ENCODE measurements around the gene ACVR1. TPM values are rescaled to one million over a fixed set of nuclear protein-coding genes. Genes with fewer than 3 reads are reported as not detected.

Gene ACVR1
- total and polyA plus RNA-seq, 2 of the 13 experiments (the other 11 are each of a cell fraction or from before 2014, with no cell fraction given): 2.3 to 5.4 TPM

- TF ChIP-seq ZBTB40 (IDR thresholded peaks at IDR 0.05) (no peak), ZBTB40 (CRISPR knock-in tag; IDR thresholded peaks at IDR 0.05) (no peak), DMAP1 (CRISPR knock-in tag; IDR thresholded peaks at IDR 0.05) (no peak), PAWR (CRISPR knock-in tag; IDR thresholded peaks at IDR 0.05; ENCODE audit: borderline replicate concordance) (no peak)
Observed at GRCh38 chr2:157922815-157923214, 46.7 kb upstream of the ACVR1 start (continued).

- ATAC-seq: no peak
- Histone ChIP-seq H3K27ac (ENCODE audit: extremely low read length, insufficient read depth, low read length) (no peak overlapping the region), H4K20me1 (ENCODE audit: insufficient read depth, low read length) (no peaks in the 10 kb centered on the region), H3K27me3 (ENCODE audit: control insufficient read depth in 1 of 2, insufficient read depth in 2 of 2, low read length in 2 of 2) (peaks cover 0 to 20% of the 10 kb centered on the region in 2 experiments; a peak in 2 of 5 replicates), H3K4me1 (ENCODE audit: insufficient read depth, low read length) (no peaks in the 10 kb centered on the region), H3K9me3 (ENCODE audit: low read length) (no peaks in the 10 kb centered on the region), H3K4me3 (replicated peaks in 1 of 3; ENCODE audit: insufficient read depth in 1 of 3, low read depth in 2 of 3, low read length in 3 of 3) (no peak overlapping the region), H3K36me3 (replicated peaks in 1 of 2; ENCODE audit: control insufficient read depth in 1 of 2, insufficient read depth in 2 of 2, low read length in 2 of 2) (no peaks in the 10 kb centered on the region), H3K9ac (ENCODE audit: insufficient read depth, low read depth, low read length) (no peak overlapping the region), H2AFZ (ENCODE audit: low read length) (no peak overlapping the region), H3K79me2 (ENCODE audit: insufficient read depth, low read length) (no peaks in the 10 kb centered on the region), H3K4me2 (ENCODE audit: low read depth, low read length) (no peak overlapping the region)
- no TSS peak for BruUV-seq (replicated peaks)
- in situ Hi-C loops (cut with HindIII; ENCODE audit: extremely low pct_ligation_motif_present, low pct_unique_long_range_greater_than_20kb) (no loop called here), intact Hi-C loops (cut with micrococcal nuclease; ENCODE audit: unreplicated experiment) (no loop called here)
- no peak for DNase-seq (ENCODE audit: low spot score)
- 18% methylated on average over 5 of the region's 5 CpGs for WGBS (ENCODE audit: low lambda C conversion rate)
- CTCF ChIA-PET (ENCODE audit: low intra/inter-chr PET ratio, low total read pairs): no interaction called here
- no peak for FAIRE-seq
- TF ChIP-seq PATZ1 (CRISPR knock-in tag; IDR thresholded peaks at IDR 0.05) (no peak), DNMT3B (CRISPR knock-in tag; conservative IDR thresholded peaks at IDR 0.05) (no peak), POLR2A (IDR thresholded peaks at IDR 0.05; ENCODE audit: insufficient read depth in 1 of 2, low read depth in 2 of 2, low read length in 2 of 2) (no peak), TARDBP (CRISPR knock-in tag; IDR thresholded peaks at IDR 0.05) (no peak), NR3C1 (CRISPR knock-in tag; IDR thresholded peaks at IDR 0.05) (no peak), ZMAT5 (CRISPR knock-in tag; IDR thresholded peaks at IDR 0.05; ENCODE audit: borderline replicate concordance, low read depth) (no peak), ZNF652 (CRISPR knock-in tag; IDR thresholded peaks at IDR 0.05; ENCODE audit: borderline replicate concordance, low read depth) (no peak), ZNF468 (CRISPR knock-in tag; IDR thresholded peaks at IDR 0.05) (no peak), ZNF563 (CRISPR knock-in tag; IDR thresholded peaks at IDR 0.05) (no peak), BCL6 (CRISPR knock-in tag; IDR thresholded peaks at IDR 0.05) (no peak), ZSCAN9 (CRISPR knock-in tag; IDR thresholded peaks at IDR 0.05; ENCODE audit: borderline replicate concordance) (no peak)
- POLR2A ChIA-PET: no interaction called here
Observed at GRCh38 chr2:157922336-157922735, 46.2 kb upstream of the ACVR1 start.
